GM12801 (cell line): ENCODE results near the gene AHCYL1.

Experiments used
- TF ChIP-seq, protein P1 (sequence below): IDR thresholded peaks from one replicate; pipeline ENCODE4 v1.5.1; 2011; ENCODE audit warnings: control low read depth; ENCODE audit not compliant: insufficient read length; ENCODE audit errors: extremely low read depth

Gene AHCYL1

DNA sequence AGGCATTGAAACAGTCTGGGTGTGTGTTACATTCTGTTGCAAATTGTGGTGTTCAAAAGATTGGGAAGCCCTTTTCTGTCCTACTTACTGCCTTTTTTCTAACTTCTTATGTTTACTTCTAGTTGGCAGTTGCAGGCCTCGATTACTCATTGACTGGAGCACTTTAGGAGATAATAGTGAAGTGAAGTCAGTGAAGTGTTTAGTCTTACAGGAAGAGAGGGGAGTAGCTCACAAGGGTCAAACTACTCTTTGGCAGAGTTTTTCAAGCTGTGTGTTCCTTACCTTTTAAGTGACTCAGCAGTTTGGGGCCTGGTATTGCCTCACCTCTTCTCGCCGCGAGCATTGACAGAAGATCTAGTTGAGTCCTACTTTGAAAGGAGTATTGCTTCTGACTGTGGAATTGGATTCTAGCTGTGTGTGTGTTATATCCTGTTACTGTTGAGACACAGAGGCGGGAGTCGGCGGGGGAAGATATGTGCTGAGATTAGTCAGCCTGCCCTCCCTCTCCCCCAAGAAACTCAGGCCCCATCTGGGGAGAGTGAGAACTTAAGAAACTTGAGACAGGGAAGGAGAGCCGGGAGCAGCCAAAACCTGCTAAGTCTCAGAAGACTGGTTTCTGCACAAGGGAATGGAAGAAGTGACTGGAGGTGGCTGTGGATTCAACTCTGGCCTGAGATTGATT is 19.3 kb downstream of the AHCYL1 start:
- TF ChIP-seq, protein P1, sequence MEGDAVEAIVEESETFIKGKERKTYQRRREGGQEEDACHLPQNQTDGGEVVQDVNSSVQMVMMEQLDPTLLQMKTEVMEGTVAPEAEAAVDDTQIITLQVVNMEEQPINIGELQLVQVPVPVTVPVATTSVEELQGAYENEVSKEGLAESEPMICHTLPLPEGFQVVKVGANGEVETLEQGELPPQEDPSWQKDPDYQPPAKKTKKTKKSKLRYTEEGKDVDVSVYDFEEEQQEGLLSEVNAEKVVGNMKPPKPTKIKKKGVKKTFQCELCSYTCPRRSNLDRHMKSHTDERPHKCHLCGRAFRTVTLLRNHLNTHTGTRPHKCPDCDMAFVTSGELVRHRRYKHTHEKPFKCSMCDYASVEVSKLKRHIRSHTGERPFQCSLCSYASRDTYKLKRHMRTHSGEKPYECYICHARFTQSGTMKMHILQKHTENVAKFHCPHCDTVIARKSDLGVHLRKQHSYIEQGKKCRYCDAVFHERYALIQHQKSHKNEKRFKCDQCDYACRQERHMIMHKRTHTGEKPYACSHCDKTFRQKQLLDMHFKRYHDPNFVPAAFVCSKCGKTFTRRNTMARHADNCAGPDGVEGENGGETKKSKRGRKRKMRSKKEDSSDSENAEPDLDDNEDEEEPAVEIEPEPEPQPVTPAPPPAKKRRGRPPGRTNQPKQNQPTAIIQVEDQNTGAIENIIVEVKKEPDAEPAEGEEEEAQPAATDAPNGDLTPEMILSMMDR: no peak

DNA sequence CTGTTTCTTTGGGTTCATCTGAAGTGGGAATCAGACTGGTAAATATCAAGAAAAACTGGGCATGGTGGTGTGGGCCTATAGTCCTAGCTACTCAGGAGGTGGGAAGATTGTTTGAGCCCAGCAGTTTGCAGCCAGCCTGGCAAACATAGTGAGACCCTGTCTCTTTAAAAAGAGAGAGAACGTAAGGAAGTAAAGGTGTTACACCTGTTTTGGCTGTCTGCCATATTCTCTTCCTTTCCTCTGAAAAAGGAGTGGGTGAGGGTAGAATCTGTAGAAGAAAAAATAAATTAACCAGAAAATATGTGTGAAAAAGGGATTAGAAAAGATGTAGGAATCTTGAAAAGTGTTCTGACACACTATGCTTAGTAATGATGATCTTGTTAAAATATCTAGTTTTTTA is 20.0 kb downstream of the AHCYL1 start:
- TF ChIP-seq, protein P1: no peak

DNA sequence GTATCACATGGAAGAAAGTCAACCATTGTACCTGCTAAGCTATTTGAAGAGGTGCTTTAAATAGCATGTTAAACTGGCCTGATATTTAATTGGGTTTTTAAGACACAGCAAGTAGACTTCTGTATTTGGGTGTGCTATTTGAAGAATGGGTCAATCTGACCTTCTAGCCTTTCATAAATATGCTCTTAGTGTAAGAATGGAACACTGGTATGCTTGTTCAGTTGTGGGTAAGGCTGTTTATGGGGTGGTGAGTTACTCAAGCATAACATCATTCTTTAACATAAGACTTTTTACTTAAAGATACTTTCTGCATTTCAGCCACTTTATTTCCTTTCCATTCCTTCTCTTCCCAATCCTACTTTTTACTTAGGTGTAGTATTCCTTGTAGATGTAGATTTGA is 21.4 kb downstream of the AHCYL1 start:
- TF ChIP-seq, protein P1: no peak

DNA sequence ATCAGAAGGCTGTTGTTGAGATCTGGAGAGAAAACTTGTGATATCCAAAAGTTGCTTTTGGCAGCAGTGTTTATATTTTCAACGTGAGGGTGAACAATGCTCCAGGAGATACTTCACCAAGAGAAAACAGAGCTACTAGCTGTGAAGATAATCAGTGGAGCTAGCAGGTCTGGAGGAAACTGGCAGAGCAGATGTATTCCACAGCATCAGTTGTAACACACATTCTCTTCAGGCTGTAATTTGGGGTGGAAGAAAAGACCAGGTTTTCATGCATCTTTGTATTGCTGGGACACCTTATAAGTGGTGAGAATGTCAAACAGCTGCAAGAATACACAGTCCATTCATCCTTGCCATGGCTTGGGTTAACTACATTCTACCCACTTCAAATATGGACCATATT is 22.0 kb downstream of the AHCYL1 start:
- TF ChIP-seq, protein P1: no peak

DNA sequence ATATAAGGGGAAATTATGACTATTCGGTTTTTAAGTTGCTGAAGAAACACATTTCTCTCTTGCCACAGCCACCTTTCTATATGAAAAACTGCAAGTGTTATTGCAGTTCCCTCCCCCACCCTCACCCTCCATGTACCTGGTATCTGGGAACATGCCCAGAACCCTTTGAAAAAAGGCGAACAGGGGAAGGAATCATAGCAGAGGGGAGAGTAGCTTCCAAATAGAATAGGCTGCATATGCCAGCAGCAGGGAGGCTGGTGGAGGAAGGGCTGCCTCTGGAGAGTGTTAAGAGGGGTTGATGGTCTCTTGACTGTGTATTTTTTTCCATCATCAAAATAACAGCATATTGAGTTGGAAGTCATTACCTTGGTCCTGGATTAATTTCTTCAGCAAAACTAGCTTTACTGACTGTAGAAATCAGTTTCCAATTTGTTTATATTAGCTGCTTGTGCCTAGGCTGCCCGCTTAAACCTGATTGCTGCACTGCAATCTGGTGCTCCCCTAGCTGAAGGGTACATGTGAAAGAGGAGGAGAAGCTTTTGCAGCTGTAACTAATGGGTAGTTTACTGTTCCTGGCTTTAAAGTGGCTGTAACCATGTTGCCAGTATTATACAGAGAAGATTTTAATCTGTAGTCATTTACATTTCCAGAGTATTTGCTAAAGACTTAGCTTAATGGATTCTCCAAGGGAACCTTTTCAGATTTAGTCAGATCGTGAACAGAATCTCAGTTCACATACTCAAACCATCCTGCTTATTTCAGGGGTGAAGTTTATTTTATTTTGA is 22.7 kb downstream of the AHCYL1 start:
- TF ChIP-seq, protein P1: no peak

DNA sequence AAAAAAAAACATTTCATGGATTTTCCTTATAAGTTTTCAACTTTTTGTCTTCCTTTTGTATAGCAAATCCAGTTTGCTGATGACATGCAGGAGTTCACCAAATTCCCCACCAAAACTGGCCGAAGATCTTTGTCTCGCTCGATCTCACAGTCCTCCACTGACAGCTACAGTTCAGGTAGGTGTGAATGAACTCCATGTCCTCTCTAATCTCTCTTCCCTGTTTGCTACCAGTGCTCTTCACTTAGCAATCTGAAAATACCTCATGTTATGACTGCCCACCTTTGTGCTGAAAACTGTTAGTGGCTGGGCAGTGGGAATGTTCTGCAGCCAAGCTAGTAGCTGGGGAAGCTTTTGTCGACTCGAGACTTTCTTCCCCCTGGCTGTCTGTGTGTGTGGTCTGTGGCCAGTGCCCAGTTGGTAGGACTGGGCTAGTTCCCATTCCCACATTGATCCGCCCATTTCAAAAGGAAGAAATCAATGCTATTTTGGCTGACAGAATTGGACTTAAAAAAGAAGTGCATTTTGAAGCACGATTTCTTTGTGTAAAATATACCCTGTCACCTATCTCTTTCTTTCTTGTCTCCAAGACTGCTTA is 24.5 kb downstream of the AHCYL1 start:
- TF ChIP-seq, protein P1: no peak

DNA sequence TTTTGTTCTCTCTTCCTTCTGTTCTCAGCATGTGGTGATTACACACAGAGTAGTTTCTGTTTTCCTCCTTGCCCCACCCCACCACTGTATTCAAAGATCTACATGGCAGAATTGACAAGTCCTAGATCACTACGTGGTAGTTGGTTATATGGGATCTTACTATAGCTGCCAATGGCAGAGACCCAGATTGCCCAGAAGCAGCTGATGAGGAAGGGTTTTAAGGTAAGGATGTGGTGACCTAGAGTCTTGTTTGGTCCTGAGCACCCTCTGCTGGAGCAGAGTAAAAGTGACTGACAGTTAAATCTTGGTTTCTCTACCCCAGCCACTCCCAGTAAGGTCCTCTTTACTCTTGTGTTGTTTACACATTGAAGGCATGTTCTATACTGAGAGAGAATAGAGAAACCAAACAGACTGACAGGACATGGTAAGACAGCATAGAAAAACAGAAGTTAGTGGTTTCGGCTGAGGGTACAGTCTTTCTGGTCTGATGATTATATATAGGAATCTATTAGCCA is 27.0 kb downstream of the AHCYL1 start:
- TF ChIP-seq, protein P1: no peak
